Activated CD4-positive, CD25-positive, alpha-beta regulatory T cell (primary cell): Measurements from ENCODE around the gene TAF1L.

ENCODE experiments used
- DNase-seq, 4 experiments: peaks; one replicate each; lab custom pipeline; 2025; lab: John Stamatoyannopoulos, UW

Gene TAF1L

DNA sequence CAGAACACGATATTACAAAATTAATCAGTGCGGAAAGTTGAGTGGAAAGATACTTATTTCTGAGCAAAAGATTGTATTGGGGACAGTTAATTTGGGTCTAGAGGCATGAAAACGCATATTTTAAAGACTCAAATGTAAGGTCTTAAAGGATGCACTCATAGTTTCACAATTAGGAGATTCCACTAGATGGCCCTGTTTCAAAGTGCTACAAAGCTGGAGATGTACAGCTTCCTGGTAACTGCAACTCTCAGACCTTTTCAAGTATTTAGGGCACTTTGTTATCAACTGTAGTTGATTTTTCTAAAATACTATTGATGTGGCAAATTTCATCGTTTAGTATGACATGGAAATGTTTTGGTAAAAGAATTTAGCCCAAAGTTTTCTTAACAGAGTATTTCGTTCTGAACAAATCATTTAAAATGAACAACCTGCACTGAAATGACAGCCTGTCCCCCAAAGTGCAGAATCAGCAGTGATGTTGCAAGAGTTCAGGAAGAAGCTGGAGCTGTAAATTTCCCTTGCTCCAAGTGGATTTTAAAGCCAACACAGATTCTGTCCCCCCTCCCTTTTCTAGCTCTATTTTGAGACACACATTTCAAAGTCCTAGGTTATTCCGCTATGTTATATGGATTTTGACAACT, 46.3 kb downstream of the TAF1L start:
- DNase-seq, result no peak

GRCh38 chr9:32587901-32588300, 47.6 kb downstream of the TAF1L start:
- DNase-seq, result no peak

DNA sequence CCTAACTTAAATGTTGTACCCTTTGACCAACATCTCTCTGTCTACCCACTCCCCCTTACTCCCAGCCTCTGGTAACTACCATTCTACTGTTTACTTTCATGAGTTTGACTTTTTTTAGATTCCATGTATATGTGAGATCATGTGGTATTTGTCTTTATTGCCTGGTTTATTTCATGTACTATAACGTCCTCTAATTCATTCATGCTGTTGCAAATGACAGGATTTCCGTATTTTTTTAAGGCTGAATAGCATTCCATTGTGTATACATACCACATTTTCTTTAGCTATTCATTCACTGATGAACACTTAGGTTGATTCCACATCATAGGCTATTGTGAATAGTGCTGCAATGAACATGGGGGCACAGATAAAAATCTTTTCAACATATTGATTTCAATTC, 50.7 kb downstream of the TAF1L start:
- no peak for DNase-seq

DNA sequence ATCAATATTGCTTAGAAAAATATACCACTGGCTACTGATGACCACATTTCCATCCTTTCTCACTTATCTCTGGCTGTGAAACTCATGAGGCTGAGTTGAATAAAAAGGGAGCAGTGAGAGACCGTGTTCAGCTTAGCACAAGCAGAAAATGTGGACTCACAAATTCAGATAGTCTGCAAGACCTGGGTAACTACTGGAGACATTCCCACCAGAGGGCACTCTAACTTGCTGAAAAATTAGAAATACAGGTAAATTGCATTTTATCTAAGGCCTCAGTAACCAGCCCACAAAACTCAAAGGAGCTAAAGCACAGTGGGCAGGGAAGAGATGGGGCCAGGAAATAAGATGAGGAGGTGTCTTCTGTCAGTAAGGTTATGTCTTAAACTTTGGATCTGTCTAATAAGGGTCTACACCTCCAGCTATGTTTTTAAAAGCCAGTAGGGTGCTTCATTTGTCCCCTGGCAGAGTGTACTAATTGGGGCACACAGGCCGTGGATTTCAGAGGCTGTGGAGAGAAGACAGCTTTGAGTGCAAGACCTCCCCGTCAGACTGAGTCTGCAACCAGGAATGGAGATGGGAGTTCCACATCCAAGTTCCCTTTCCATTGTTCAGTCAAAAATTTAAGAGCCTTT, 53.8 kb downstream of the TAF1L start:
- no peak for DNase-seq

DNA sequence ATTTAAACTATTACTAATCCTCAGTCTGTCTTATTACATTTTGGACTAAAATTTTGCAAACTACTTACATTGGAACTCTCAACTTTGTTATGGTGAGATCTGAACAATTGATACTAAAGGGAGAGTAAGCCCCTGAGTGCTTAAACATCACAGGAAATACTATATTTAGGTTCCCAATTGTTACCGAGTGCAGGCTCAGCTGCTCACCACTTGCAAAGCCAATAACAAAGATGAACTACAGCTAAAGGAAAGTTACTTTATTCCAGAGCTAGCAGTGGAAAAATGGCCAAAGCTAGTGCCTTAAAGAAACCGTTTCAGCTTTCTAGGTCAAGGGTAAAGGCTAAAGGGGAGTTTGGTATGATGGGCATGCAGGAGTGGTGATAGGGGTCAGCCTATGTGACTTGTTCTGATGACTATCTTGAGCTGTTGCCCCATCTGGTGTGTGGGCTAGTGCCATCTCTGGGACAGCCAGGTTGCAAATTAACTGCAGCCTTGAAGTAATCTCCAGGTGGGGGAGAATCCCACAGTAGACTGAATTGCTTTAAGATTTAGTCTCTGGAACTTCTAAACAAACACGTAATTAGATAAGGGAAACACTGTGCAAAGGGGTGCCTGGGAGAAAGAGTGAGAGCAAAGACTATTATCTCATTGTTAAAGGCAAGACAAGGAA, 54.7 kb downstream of the TAF1L start:
- no peak for DNase-seq

DNA sequence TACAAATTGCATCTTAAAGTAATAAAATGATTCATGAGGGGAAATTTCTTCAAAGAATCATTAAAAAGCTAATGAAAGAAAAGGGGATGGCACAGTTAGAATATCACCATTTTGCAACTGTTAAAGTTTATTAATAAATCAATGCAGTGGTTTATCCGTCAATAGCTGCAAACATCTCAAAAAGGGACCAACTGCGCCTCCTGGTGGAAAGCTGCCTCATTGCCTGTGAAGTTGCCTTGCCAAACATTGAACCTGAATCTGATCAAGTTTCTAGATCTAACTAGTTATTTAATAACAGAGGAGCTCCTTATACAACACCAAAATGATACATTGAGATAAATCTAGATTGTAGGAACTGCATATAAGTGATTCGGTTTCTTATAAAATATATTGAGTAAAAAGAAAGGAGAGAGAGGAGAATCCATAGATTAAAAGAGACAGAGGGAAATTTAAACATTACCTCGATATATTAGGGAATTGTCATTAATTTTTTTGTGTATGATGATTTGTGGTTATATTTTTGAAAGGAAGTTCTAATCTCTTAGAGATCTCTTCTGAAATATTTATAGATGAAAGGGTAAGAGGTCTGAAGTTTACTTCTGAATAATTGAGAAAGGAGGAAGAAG, 55.6 kb downstream of the TAF1L start:
- DNase-seq, result peak; percentile 58 to 78 (median 62)
